DLD1 (cell line): ENCODE data around the gene CCDC197.

ENCODE experiments used
- in situ Hi-C: cut with HindIII; loops from 2 replicates; pipeline ENCODE4 v1.10.0; 2017; ENCODE audit warnings: low sequenced_read_pairs

CCDC197 gene

DNA sequence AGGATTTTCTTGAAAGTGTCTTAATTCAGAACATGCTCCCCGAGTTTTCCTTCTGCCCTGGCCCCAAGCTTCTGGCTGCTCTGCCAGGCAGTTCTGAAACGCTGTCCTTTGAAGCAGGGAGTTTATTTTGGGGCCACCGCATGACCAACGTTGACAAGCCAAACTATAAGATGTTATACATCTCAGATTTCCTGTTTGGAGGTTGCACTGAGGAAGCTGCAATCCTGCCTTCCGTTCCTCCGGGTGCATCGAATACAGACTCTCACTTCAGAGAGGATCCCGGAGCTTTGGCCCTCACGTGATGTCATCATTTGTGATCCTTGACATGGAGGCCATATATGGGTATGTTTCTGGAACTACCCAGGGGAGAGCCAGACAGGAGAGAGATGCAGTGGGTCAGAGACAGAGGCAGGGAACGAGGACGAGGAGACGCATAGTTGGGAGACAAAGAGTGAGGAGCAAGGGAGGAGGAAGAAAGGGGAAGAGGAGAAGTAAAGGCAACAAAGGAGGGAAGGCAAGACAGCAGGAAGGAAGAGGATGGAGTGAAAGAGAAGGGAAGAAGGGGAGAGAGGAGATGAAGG, 20.5 kb upstream of the CCDC197 start, which contains the start of gene ASB2:
Gene ASB2, minus strand, starts transcription at position 94 of the 581 bp plus-strand sequence. CDS start 12,031 bp downstream, outside the sequence.
- in situ Hi-C loops: no loop called here

DNA sequence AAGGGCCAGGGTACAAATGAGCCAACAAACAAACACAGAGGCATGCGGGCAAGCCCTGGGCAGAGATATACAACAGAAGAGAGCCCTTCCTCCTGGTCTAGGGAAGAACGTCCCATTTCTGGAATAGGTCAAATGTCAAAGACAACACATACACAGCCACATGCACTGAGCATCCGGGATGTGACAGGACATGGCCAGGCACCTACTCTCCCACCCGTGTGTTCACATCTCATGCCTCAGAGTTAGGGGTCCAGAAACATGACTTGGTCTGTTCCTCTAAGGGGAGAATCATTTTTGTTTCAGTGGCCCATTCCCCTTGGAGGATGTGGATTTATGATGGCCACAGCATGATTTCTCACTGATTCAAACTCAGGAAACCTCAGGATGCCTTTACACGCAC, 19.9 kb upstream of the CCDC197 start:
- in situ Hi-C loops: no loop called here

DNA sequence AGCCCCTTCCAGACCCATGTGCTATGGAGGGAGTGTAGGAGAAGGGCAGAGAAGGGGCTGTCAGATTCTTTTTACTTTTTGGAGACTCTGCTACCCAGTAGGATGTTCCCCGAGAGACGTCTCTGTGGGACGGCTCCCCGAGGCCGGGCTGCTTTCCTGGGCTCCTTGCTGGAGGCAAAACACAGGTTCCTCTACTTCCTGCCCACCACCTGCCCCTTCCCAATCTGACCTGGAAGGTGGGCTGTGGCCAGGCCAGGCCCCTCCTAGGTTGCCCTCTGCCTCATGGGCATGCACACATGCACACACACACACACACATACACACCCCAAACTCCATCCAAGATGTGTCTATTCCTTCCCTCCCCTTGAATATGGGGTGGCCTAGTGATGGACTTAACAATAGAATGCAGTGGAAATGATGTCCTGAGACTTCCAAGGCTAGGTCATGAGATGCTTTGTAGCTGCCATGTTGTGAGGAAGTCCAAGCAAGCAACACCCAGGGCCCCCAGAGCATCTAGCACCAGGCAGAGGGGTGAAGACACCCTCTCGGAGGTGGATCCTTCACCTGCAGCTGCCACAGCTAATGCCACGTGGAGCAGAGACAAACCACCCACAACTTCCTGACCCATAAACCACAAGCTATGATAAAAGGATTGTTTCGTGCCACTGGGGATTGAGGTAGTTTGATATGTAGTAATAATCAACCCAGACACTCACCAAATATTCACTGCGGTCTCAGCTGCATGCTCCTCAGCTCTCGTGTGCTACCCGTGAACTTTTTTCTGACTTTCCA, 19.1 kb upstream of the CCDC197 start:
- in situ Hi-C loops: no loop called here

DNA sequence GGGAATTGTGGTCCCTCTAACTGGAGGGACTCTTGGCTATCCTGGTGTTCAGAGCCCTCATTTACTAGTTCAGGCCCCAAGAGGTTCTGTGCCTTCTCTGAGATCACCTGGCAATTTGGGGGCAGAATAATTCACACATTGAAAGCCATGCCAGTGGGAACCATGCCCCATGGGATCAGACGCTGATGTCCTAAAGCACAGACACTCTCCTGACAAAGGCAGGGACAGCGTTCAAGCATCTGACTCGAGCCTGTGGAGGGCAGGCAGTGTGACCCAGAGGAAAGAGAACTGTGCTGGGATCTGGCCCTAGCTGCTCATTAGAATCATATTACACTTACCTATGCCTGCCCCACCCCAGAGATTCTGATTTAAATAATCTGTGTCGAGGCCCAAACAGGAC, 18.4 kb upstream of the CCDC197 start:
- in situ Hi-C loops: no loop called here

DNA sequence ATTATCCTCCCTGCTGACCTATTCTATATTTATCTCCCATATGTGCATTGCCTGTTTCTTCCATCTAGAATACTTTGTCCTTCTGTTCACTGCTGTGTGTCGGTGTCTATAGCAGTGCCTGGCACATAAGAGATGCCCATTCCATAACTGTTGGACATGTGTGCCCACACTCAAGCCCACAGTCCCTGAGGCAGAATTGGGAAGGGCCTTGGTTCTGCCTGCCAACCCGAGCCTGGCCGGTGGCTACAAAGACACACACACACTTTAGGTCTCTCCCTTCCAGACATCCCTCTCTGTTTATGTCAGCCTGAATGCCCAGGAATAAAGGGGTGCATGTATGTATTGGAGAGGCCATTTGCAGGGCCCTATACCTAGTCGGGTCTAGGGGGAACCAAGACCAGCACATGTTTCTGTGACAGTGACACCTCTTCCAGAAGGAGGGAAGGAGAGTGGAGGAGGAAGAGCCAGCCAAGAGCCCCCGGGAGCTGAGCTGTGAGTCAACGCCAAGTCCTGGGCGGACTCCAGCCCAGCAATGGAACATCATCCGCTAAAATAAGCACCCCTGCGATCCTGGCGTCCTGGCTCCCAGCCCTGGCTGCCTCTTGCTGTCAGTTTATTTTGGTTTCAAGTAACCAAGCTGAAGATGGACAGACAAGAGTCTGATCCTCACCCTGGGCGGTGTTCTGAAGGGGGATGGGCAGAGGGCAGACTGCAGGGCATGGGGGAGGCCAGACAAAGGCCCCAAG, 16.5 kb upstream of the CCDC197 start:
- in situ Hi-C loops: no loop called here

DNA sequence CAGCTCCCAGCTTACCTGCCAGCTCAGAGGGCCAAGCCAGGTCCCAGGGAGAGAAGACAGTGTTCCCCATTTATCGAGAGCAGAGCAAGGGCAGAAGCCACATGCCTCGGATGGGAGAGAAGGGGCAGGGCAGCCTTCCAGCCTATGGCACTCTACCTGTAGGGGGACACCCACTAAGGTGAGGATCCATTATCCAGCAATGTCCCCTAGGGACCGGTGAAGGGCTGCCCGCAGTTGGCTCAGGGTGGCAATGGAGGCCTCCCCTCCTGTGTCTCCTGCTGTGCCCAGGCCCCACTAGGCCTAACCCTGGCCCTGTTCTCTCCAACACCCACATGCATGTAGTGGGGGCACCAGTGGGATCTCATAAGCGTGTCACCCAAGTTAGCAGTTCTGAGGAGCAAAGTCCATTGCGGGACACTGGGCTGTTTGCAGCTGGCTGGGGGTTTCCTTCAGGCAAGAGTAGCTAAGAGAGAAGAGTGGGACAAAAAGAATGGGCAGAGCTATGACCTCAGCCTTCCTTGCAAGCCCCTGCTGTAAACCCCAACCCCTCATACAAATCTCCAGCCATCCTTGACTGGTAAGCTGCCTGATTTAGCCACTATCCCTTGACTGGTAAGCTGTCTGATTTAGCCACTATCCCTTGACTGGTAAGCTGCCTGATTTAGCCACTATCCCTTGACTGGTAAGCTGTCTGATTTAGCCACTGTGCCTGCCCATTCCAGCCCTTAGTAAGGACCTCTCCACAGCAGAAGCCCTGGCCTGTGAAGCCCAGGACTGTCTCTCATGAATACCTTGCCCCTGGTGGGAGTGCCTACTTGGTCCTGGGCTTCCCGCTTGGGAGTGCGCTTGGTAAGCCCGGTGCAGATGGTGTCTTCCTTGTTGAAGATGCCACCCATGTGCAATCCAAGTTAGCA, 15.5 kb upstream of the CCDC197 start:
- in situ Hi-C loops: no loop called here

DNA sequence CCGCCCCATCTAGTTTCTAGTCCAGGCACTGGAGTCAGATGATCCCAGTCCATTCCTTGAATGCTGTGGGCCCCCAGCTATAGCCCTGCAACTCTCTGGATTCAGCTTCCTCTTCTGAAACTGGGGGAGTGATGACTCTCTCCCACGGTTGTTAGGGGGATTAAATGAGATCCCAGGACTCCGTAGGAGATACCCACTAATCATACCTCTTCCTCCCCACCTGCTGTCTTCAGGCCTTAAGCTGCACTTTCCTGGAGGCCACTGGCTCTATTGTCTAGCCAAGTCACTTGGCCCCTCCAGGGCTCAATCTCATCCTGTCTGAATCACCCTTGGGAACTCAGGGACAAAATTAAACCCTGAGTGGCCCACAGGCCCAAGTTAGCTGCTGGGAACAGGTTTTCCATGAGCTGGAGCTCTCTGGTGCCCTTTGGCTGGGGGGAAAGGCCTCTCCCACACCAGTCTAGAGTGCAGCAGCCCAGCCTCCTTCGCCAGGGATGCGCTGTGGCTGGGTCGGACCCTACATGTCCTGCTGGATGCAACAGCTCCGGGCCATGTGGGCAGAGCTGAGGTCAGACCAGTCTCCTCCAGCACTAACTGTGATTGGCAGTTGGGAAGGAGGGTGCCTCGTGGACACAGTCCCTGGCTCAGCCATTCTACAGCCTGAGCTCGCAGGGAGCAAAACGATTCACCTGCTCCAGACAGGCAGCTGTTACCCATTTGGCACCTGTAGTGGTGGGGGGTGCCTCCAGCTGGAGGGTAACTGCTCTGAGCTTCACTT, 14.7 kb upstream of the CCDC197 start:
- in situ Hi-C loops: no loop called here

DNA sequence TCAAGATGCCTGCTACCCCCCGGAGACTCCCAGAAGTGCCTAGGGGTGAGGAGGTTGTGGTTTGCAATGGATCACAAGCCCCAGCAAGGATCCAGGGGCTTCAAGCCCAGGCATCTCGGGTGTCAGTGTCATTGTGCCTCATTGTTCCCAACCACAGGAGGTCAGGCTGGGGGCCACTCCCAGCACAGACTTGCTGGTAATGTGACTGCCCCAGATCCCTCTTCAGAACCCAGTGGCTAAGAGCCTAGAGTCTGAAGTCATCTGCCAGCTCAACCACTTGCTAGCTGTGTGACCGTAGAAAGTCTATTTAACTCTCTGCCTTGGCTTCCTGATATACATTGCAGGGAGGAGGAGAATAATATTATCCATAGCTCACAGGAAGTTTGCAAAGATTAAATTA, 13.0 kb upstream of the CCDC197 start:
- in situ Hi-C loops: no loop called here

DNA sequence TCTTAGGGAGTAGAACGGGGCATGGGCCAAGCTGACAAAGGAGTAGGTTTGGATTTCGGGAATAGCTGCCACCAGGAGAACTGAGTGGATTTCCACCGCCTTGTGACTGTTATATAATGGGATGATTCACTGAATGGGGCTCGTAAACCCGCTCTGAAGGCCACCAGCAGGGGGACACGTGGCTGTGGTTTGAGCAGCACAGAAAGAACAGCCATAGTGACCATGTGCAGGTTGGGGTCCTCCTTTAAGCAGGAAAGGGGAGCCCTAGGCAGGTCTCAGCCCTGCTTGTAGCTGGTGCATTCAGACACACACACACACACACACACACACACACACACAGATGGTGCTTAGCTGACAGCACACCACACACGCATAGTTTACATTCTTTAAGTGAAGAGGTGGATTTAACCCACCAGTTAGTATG, 12.1 kb upstream of the CCDC197 start:
- in situ Hi-C loops: no loop called here

DNA sequence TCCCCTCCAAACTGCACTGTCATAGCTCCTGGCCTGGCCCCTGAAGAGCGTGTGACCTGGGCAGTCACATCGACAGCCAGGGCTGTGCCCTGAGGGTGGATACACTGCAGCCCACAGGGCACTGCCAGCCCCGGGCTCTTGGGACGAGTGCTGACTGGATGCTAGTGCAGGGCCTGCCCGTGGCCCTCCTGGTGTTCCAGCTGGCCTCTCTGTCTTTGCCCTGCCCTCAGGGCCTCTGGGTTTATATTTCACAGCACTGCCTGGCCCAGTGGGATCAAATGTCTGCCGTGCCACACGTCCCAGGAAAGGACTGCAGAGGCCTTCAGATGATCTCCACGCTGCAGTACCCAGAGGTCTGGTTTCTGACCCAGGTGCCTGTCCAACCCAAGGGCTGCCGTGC, 10.1 kb upstream of the CCDC197 start:
- in situ Hi-C loops: no loop called here

DNA sequence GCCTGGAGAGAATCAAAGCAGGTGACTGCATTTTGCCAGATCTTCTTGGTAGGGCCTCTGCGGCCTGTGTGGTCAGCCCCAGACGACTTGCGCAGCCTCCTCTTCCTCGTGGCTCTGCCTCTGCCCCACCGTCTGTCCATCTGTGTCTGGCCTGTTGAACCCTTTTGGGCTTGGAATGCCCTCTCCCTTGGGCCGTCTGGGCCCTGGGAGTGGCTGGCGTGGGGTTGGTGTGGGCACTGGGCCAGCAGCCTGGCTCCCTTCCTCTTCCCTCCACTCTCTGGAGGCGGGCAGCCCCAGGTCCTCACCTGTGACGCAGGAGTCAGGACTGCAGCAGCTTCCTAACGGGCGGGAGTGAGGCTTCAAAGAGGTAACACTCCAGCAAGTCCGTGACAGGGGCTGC, 9.7 kb upstream of the CCDC197 start:
- in situ Hi-C loops: no loop called here

DNA sequence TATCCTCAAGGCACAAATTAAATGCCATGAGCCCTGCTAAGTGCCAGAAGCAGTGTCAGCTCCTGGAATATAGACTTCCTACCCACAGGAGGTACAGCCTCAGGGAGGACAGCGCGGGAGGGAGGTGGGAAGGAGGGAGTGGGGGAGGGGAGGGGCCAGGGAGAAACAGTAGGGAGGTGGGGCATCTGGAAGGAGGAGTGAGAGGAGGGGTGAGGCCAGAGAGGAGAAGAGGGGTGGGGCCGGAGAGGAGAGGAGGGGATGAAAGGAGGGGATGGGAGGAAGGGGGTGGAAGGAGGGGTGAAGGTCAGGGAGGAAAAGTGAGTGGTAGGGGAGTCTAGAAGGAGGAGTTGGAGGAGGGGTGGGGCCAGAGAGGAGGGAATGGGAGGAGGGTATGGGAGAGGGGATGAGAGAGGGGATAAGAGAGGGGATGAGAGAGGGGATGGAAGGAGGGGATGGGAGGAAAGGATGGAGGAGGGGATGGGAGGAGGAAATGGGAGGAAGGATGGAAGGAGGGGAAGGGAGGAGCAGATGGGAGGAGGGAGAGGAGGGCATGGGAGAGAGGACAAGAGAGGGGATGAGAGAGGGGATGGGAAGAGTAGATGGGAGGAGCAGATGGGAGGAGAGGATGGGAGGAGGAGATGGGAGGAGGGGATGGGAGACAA, 9.2 kb upstream of the CCDC197 start:
- in situ Hi-C loops: no loop called here

DNA sequence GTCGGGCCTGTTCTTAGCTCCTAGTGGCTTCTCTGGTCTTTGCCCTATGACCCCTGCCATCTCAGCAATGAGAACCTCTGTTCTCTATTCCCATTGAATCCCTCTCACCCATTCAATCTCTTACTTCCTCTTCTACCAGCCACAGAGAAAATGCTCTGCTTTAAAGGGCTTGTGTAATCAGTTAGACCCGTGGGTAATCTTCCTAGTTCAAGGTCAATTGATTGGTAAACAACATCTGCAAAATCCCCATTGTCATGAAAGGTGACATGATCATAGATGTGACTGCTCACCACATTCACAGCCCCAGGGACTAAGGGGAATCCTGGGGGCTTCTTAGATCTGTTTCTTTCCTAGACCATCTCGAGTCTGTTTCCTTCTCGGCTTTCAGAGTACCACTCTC, 7.2 kb upstream of the CCDC197 start:
- in situ Hi-C loops: no loop called here

DNA sequence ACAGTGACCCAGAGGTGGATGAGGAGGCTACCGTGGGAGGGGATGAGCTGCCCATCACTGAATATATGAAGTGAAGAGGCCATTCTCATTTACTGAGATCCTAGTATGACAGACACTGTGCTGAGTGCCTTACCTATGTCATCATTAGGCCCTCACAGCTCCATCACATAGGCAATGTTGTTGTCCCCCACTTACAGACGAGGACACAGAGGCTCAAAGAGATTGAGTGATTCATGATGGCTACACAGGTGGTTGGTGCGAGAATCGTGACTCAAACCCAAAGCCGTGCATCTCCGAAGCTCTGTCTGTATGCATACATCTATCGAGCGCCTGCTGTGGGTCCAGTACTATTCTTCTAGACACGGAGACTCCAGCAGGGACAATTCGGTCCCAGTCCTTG, 5.9 kb upstream of the CCDC197 start:
- in situ Hi-C loops: no loop called here

DNA sequence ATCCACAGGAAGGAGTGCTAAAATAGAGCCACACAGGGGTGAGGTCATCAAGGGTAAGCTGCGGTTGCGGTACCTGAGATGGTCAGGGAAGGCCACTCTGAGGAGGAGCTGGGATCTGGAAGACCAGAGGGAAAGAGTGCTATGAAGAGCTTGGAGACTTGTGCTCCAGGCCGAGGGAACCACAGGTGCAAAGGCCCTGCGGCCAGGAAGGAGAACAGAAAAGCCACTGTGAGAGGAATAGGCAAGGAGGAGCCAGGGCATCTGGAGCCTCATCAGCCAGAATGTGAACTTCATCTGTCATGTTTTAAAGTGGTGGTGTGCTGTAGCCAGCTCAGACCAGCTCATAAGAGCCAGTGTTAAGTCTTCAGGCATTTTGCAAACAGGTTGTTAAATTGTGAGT, 5.5 kb upstream of the CCDC197 start:
- in situ Hi-C loops: no loop called here

DNA sequence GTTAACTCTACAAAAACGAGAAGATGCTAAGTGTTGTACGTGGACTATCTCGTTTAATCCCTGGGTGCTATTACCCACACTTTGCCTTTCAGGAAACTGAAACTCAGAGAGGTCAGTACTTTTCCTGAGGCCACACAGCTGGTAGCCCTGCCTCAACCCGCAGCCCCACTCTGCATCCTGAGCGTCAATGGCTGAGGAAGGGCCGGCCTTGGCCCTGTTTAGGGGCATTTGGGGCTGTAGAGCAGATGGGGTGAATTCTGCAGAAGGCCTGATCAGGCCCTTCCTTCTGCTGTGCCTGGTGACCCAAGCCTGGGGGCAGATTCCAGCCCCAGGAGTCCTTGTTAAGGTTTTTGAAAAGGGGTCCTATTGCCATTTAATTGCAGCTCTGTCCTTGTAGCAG, 3.7 kb upstream of the CCDC197 start:
- in situ Hi-C loops: no loop called here

DNA sequence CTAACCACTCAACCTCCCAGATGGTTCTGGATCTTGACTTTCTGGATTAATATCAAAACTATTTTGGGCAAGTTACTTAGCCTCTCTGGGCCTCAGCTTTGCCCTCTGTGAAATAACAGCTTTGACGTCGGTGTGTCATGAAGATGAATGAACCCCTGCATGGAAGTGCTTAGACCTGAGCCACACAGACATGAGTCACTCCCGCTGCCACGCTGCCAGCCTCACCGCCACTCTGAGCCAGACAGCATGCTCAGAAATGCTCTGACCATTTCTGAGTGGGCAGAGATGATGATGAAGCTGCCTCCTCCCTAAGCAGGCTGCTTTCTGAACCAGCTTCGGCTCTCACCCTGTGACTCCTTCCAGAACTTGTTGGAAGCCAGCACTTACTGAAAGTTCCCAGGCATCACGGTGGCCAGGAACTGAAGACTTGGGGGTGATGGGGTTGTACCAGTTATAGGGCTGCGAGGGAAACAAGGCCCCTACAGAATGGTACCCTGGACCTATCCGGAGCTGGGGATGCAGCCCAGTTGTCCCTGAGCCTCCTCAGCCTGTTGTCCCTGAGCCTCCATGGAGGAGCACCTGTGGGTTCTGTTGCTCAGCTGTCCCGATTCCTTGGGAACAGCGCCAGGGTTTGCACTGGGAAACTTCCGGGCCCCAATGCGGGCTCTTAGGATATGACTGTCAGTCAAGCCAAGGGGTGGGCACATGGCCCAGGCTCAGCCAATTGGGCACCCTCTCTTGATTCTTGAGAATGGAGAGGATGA, 2.0 kb upstream of the CCDC197 start:
- in situ Hi-C loops: no loop called here

DNA sequence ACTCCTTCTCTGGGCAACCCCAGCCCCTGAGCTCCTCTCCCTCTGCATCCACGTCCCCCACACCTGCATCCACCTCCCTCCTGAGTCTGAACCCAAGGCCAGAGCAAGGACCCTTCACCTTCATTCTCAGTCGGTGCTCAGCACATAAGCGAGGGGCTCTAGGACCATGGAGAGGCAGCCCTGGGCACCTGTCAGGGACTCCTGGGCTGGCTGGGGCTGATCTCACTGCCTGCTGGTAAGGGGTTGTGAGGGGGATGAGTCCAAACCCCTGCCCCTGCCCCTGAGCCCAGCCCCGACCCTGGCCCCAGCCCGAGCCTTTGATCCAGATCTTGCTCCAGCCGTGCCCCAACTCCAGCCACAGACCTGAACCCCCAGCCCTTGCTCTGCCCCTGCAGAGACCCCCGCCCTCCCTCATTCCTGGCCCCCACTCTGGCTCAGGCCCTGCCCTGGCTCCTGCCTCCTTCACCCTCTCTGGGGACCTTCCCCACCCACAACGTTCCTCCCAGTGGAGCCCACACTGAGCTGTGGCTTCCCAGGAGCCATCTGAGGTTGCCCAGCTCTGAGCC, 888 bp upstream of the CCDC197 start:
- in situ Hi-C loops: no loop called here
